Measurements from ENCODE around the gene PCDH1.

DNA sequence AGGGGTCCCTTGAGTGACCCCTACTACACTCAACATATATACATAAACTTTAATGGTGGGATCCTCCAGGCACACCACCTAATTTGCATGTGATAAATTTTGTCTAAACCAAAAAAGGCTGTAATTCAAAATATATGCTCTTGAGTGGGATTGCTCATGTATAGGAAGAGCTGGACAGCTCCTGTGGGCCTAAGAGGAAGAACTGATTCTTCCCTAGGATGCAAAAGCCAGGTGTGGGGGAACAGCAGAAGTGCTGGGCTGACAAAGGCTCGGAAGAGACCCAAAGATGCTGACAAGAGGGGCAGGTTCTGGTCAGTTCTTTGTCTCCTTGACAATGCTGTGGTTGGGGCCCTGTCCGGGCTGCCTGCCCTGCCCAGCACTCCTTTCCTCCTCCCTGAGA is 43.9 kb downstream of the PCDH1 start:
- no peak for TF ChIP-seq PPARA (CRISPR knock-in tag; IDR thresholded peaks at IDR 0.05; ENCODE audit: borderline replicate concordance)
- no peak for TF ChIP-seq ZC3H10 (CRISPR knock-in tag; IDR thresholded peaks at IDR 0.05)
- no peak for TF ChIP-seq SNAI2 (CRISPR knock-in tag; IDR thresholded peaks at IDR 0.05)
- no peak for TF ChIP-seq CSDC2 (CRISPR knock-in tag; IDR thresholded peaks at IDR 0.05)
- no peak for TF ChIP-seq ZNF70 (CRISPR knock-in tag; IDR thresholded peaks at IDR 0.05)

Measured in SK-N-SH treated with all-trans-retinoic acid at 6 μM for 48 hours (cell line).